GM18873 (cell line): ENCODE results near the gene ATRX.
"Not testable (repeated sequence)": the region's sequence is repeated elsewhere in the genome, so short reads cannot be mapped to it uniquely, and the experiment has no call there.

Source experiments
- ATAC-seq: cut with Tn5 transposase; IDR thresholded peaks from one replicate; pipeline ENCODE4 v1.9.1; 2021; ENCODE audit warnings: mild to moderate bottlenecking, moderate library complexity, moderate number of reproducible peaks; ENCODE audit not compliant: unreplicated experiment, low FRiP score

Gene ATRX

GRCh38 chrX:77628294-77629025 is 157.6 kb downstream of the ATRX start:
- no peak for ATAC-seq

DNA sequence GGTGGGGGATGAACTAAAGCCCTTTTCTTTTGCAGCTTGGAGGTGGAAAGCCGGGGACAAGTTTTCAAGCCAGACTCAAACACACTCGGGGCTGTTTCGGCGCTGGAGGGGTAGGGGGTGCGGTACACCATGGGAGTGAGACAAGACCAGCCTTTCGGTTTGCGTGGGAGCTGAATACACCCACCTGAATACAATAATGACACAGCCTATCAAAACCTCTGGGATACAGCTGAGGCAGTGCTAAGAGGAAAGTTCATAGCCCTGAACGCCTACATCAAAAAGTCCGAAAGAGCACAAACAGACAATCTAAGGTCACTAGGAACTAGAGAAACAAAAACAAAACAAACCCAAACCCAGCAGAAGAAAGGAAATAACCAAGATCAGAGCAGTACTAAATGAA is 163.3 kb downstream of the ATRX start:
- no peak for ATAC-seq

GRCh38 chrX:77622233-77622632 is 163.8 kb downstream of the ATRX start:
- no peak for ATAC-seq

DNA sequence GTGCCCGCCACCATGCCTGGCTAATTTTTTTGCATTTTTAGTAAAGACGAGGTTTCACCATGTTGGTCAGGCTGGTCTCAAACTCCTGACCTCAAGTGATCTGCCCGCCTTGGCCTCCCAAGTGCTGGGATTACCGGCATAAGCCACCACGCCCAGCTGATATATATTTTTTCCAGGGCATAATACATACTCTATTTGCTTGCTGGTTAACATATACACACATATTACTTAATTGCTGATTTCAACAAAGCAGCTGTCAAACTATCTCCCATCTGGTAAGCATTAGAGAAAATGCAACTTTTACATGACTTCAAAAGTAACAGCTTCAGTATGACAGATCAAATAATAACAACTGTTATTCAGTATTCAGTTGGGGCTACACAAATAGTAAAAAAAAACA is 164.6 kb downstream of the ATRX start:
- not testable (repeated sequence) for ATAC-seq

- ATAC-seq, result no peak
Observed at GRCh38 chrX:77617206-77617605, 168.8 kb downstream of the ATRX start.

DNA sequence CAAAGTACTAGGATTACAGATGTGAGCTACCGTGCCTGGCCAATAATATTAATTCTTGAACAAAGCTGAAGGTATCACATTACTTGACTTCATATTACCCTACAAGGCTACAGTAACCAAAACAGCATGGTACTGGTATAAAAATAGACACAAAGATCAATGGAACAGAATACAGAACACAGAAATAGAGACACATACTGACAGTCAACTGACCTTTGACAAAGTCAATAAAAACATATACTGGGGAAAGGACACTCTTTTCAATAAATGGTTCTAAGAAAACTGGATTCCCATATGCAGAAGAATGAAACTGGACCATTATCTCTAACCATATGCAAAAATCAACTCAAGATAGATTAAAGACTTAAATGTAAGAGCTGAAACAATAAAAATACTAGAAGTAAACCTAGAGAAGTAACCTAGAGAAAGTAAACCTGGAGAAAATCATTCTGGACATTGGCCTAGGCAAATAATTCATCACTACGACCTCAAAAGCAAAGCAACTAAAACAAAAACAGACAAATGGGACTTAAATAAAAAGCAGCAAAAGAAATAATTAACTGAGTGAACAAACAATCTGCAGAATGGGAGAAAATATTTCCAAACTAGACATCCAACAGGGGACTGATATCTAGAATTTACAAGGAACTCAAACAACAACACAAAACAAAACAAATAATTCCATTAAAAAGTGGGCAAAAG is 182.2 kb downstream of the ATRX start:
- no peak for ATAC-seq

DNA sequence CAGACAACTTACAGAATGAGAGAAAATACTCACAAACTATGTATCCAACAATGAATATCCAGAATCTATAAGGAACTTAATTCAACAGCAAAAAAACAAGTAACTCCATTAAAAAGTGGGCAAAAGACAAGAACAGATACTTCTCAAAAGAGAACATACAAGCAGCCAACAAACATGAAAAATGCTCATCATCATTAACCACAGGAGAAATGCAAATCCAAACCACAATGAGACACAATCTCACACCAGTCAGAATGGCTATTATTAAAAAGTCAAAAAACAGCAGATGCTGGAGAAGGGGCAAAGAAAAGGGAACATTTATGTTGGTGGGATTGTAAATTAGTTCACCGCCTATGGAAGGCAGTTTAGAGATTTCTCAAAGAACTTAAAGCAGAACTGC is 188.5 kb downstream of the ATRX start:
- no peak for ATAC-seq

DNA sequence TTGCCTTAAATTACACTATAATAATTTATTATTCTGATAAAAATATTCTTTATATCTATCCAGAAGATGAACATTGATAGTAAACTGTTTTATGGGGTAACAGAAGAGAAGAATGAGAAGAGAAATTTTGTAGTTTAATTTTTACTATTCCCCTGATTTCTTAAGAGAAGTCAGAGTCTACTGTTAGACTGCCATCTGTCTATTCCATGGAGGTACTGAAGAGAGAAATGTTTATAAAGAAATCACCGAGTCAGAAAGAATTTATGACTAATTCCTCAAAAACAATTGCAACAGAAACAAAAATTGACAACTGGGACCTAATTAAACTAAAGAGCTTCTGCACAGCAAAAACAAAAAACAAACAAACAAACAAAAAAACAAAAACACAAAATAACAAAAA is 188.9 kb downstream of the ATRX start:
- ATAC-seq, result no peak

DNA sequence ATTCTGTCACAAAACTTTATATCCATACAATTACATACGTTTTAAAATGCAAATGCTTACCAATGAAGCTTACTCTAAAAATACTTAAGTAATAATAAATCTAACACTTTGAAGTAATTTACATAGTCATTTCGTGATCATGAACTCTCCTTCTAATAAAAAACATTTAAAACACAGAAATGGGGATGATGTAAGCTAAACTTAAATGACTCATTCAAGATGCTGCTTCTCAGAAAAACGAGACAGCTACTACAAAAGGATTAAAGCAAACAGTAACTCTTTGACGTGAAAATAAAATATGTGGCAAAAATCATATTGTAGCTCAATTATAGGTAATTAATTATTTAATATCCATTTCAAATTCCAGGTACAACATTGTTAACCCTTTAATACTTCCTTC is 190.2 kb downstream of the ATRX start:
- ATAC-seq, result no peak

- ATAC-seq, result no peak
Observed at GRCh38 chrX:77572322-77572721, 213.7 kb downstream of the ATRX start.

DNA sequence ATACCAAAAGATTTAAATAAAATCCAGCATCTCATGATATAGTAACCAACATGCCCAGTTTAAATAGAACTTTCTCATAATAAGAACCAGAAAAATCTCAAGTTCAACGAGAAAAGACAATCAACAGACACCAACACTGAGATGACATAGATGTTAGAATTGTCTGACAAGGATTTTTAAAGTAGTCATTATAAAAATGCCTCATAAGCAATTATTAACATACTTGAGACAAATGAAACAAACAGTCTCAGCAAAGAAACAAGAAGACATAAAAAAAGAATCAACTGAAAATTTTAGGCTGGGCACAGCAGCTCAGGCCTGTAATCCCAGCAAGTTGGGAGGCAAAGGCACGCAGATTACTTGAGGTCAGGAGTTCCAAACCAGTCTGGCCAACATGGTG is 220.7 kb downstream of the ATRX start:
- no peak for ATAC-seq

DNA sequence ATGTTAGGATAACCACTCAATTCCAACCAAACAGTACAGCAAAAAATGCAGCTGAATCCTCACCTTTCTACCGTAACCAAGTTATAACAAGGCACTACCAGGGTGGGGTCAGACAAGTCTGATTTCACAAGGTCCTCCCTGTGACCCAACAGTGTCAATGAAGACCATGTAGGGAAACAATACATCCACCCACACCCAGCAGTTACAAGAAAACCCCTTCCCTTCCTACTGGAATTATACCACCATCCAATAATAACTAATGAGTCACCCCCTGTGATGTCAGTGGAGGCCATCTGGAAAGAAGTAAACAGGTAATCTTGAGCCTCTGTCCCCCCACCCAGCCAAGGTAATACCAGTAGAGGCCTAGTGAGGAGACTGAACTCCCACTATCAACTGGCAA is 221.2 kb downstream of the ATRX start:
- ATAC-seq, result no peak

GRCh38 chrX:77561372-77561771 is 224.6 kb downstream of the ATRX start:
- ATAC-seq, result no peak

- no peak for ATAC-seq
Observed at GRCh38 chrX:77556276-77556675, 229.7 kb downstream of the ATRX start.

- no peak for ATAC-seq
Observed at GRCh38 chrX:77548751-77549150, 237.3 kb downstream of the ATRX start.

DNA sequence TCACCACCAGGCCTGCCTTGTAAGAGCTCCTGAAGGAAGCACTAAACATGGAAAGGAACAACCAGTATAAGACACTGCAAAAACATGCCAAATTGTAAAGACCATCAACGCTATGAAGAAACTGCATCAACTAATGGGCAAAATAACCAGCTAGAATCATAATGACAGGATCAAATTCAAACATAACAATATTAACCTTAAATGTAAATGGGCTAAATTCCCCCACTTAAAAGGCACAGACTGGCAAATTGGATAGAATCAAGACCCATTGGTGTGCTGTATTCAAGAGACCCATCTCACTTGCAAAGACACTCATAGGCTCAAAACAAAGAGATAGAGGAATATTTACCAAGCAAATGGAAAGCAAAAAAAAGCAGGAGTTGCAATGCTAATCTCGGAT is 246.2 kb downstream of the ATRX start:
- ATAC-seq, result not testable (repeated sequence)

- not testable (repeated sequence) for ATAC-seq
Observed at GRCh38 chrX:77531261-77531660, 254.8 kb downstream of the ATRX start.

- ATAC-seq, result no peak
Observed at GRCh38 chrX:77528034-77528433, 258.0 kb downstream of the ATRX start.

DNA sequence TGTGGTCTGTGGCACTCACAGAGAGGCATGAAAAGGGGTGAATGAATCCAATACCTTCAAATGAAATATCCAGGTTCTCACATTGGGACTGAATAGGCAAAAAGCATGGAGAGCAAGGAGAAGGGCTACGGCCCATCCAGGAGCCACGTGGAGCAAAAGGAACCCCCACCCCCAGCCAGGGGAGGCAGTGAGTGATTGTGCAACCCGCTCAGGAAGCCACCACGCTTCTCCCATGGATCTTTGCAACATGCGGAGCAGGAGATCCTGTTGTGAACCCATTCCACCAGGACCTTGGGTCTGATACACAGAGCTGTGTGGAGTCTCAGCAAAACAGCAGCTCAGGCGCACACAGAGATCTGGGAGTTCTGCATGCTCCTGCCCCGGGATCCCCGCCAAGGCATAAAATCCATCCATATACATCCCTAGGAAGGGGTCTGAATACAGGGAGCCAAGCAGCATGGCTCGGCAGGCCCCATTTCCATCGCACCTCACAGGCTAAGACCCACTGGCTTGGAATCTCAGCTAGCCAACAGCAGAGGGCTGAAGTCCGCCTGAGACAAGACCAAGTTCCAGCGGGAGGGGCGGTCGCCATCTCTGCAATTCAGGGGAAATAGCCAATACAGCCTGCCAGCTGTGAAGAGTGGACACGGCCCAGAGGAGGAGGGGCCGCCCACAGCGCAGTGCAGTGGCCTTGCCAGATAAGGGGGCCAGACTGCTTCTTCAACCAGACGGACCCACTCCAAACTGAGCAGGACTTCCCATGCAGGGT is 258.6 kb downstream of the ATRX start:
- ATAC-seq, result no peak

- ATAC-seq, result no peak
Observed at GRCh38 chrX:77519765-77520164, 266.3 kb downstream of the ATRX start.

GRCh38 chrX:77514177-77514576 is 271.8 kb downstream of the ATRX start:
- ATAC-seq, result no peak
